ENCODE data around the gene NPIPB2.
"Not testable (repeated sequence)": the region's sequence is repeated elsewhere in the genome, so short reads cannot be mapped to it uniquely, and the experiment has no call there.

The NPIPB2 gene

GRCh38 chr16:11967195-11967911 is 25.5 kb upstream of the NPIPB2 start:
- Mint-ChIP-seq H3K36me3 (peaks cover 15% of the 10 kb centered on the region), H3K4me3 (peak overlapping the region; percentile 53), H3K27me3 (no peaks in the 10 kb centered on the region), H3K27ac (peak overlapping the region; percentile 96), H3K9me3 (no peaks in the 10 kb centered on the region), H3K4me1 (peaks cover 59% of the 10 kb centered on the region)
- ATAC-seq, result no peak

- peak; percentile 67 for ATAC-seq
- H3K27ac Mint-ChIP-seq, result peak overlapping the region; percentile 96
- H3K36me3 Mint-ChIP-seq, result peaks cover 15% of the 10 kb centered on the region
- peak overlapping the region; percentile 79 for H3K4me3 Mint-ChIP-seq
- no peaks in the 10 kb centered on the region for H3K9me3 Mint-ChIP-seq
- H3K4me1 Mint-ChIP-seq, result peaks cover 59% of the 10 kb centered on the region
- no peaks in the 10 kb centered on the region for H3K27me3 Mint-ChIP-seq
These were observed 24.3 kb upstream of the NPIPB2 start for GRCh38 chr16:11966173-11966572.

- no peaks in the 10 kb centered on the region for H3K9me3 Mint-ChIP-seq
- ATAC-seq, result peak; percentile 92
- peaks cover 15% of the 10 kb centered on the region for H3K36me3 Mint-ChIP-seq
- H3K4me3 Mint-ChIP-seq, result peak within 1 kb of the TSS; percentile 79
- H3K27me3 Mint-ChIP-seq, result no peaks in the 10 kb centered on the region
- peak within 1 kb of the TSS; percentile 96 for H3K27ac Mint-ChIP-seq
- H3K4me1 Mint-ChIP-seq, result peaks cover 71% of the 10 kb centered on the region
These were observed 23.1 kb upstream of the NPIPB2 start, which contains the start of gene TNFRSF17 for GRCh38 chr16:11964761-11965551. TSS of gene TNFRSF17 (plus strand) at chr16:11965210. CDS start at chr16:11965325, 115 bp downstream.

GRCh38 chr16:11963706-11964105 is 21.9 kb upstream of the NPIPB2 start:
- ATAC-seq, result no peak
- Mint-ChIP-seq H3K4me3 (no peak overlapping the region), H3K27ac (peak overlapping the region; percentile 96), H3K27me3 (no peaks in the 10 kb centered on the region), H3K4me1 (peaks cover 75% of the 10 kb centered on the region), H3K36me3 (peaks cover 10% of the 10 kb centered on the region), H3K9me3 (no peaks in the 10 kb centered on the region)

- not testable (repeated sequence) for H3K36me3 Mint-ChIP-seq, ATAC-seq, H3K4me3 Mint-ChIP-seq, H3K27me3 Mint-ChIP-seq, H3K9me3 Mint-ChIP-seq
- peak overlapping the region; percentile 96 for H3K27ac Mint-ChIP-seq
- H3K4me1 Mint-ChIP-seq, result peaks cover 76% of the 10 kb centered on the region
These were observed 21.1 kb upstream of the NPIPB2 start for GRCh38 chr16:11962978-11963377.

GRCh38 chr16:11962457-11962856 is 20.6 kb upstream of the NPIPB2 start:
- not testable (repeated sequence) for H3K36me3 Mint-ChIP-seq, H3K27me3 Mint-ChIP-seq
- peak overlapping the region; percentile 96 for H3K27ac Mint-ChIP-seq

GRCh38 chr16:11957591-11958395 is 15.9 kb upstream of the NPIPB2 start:
- Mint-ChIP-seq H3K4me1 (peaks cover 28% of the 10 kb centered on the region), H3K4me3 (no peak overlapping the region), H3K27me3 (no peaks in the 10 kb centered on the region), H3K27ac (no peak overlapping the region), H3K36me3 (no peaks in the 10 kb centered on the region), H3K9me3 (no peaks in the 10 kb centered on the region)
- no peak for ATAC-seq

More at GRCh38 chr16:11962457-11962856, 20.6 kb upstream of the NPIPB2 start:
- peaks cover 73% of the 10 kb centered on the region for H3K4me1 Mint-ChIP-seq
- not testable (repeated sequence) for ATAC-seq, H3K9me3 Mint-ChIP-seq, H3K4me3 Mint-ChIP-seq

GRCh38 chr16:11956558-11956957 is 14.7 kb upstream of the NPIPB2 start:
- Mint-ChIP-seq H3K4me3 (no peak overlapping the region), H3K27me3 (no peaks in the 10 kb centered on the region), H3K36me3 (no peaks in the 10 kb centered on the region), H3K27ac (peak overlapping the region; percentile 69), H3K4me1 (peaks cover 24% of the 10 kb centered on the region), H3K9me3 (no peaks in the 10 kb centered on the region)
- ATAC-seq, result no peak

GRCh38 chr16:11955713-11956123 is 13.9 kb upstream of the NPIPB2 start:
- Mint-ChIP-seq H3K4me1 (peaks cover 21% of the 10 kb centered on the region), H3K9me3 (no peaks in the 10 kb centered on the region), H3K27ac (no peak overlapping the region), H3K27me3 (no peaks in the 10 kb centered on the region), H3K4me3 (no peak overlapping the region), H3K36me3 (no peaks in the 10 kb centered on the region)
- ATAC-seq, result no peak

- peaks cover 12% of the 10 kb centered on the region for H3K4me1 Mint-ChIP-seq
- not testable (repeated sequence) for H3K9me3 Mint-ChIP-seq, H3K36me3 Mint-ChIP-seq, H3K27ac Mint-ChIP-seq, ATAC-seq, H3K4me3 Mint-ChIP-seq, H3K27me3 Mint-ChIP-seq
These were observed 11.7 kb upstream of the NPIPB2 start for GRCh38 chr16:11953576-11953975.

- Mint-ChIP-seq H3K4me1 (peaks cover 9% of the 10 kb centered on the region), H3K27me3 (no peaks in the 10 kb centered on the region), H3K36me3 (no peaks in the 10 kb centered on the region), H3K9me3 (no peaks in the 10 kb centered on the region), H3K27ac (peak overlapping the region; percentile 78), H3K4me3 (no peak overlapping the region)
- no peak for ATAC-seq
These were observed 8.5 kb upstream of the NPIPB2 start for GRCh38 chr16:11950388-11950787.

GRCh38 chr16:11949527-11949926 is 7.7 kb upstream of the NPIPB2 start:
- Mint-ChIP-seq H3K4me3 (no peak overlapping the region), H3K27ac (no peak overlapping the region), H3K36me3 (no peaks in the 10 kb centered on the region), H3K4me1 (peaks cover 9% of the 10 kb centered on the region), H3K9me3 (no peaks in the 10 kb centered on the region), H3K27me3 (no peaks in the 10 kb centered on the region)
- peak; percentile 81 for ATAC-seq

GRCh38 chr16:11948819-11949218 is 7.0 kb upstream of the NPIPB2 start:
- H3K27me3 Mint-ChIP-seq, result no peaks in the 10 kb centered on the region
- ATAC-seq, result no peak
- H3K4me1 Mint-ChIP-seq, result peaks cover 9% of the 10 kb centered on the region
- no peak overlapping the region for H3K4me3 Mint-ChIP-seq
- H3K36me3 Mint-ChIP-seq, result no peaks in the 10 kb centered on the region
- no peaks in the 10 kb centered on the region for H3K9me3 Mint-ChIP-seq
- H3K27ac Mint-ChIP-seq, result no peak overlapping the region

GRCh38 chr16:11946433-11946832 is 4.6 kb upstream of the NPIPB2 start:
- H3K4me3 Mint-ChIP-seq, result no peak overlapping the region
- no peak for ATAC-seq
- no peaks in the 10 kb centered on the region for H3K27me3 Mint-ChIP-seq
- no peaks in the 10 kb centered on the region for H3K36me3 Mint-ChIP-seq
- H3K4me1 Mint-ChIP-seq, result peaks cover 9% of the 10 kb centered on the region
- H3K27ac Mint-ChIP-seq, result no peak overlapping the region
- H3K9me3 Mint-ChIP-seq, result no peaks in the 10 kb centered on the region

- H3K36me3 Mint-ChIP-seq, H3K27ac Mint-ChIP-seq, H3K4me1 Mint-ChIP-seq, H3K27me3 Mint-ChIP-seq, H3K9me3 Mint-ChIP-seq, H3K4me3 Mint-ChIP-seq, ATAC-seq: not testable (repeated sequence)
These were observed 14.5 kb downstream of the NPIPB2 start for GRCh38 chr16:11927350-11927749.

All from stimulated activated memory B cell treated with anti-CD40 and anti-IgM and Interleukin-4, amounts not matched to agents 10 μg/mL and 1 μg/mL and 100 μg/mL, for 72 hours (primary cell).